Anterior cingulate cortex (tissue), 58 donors: ENCODE measurements around the gene CNKSR2.
"Not testable (repeated sequence)": the region's sequence is repeated elsewhere in the genome, so short reads cannot be mapped to it uniquely, and the experiment has no call there.

Experiments used
- DNase-seq, 58 donors: peaks; one replicate each; lab custom pipeline; 2025; lab: John Stamatoyannopoulos, UW

Gene CNKSR2

GRCh38 chrX:21437036-21437435 lies 62.8 kb downstream of the CNKSR2 start:
- DNase-seq, result no peak

- no peak for DNase-seq
Measured at GRCh38 chrX:21438792-21439191, 64.6 kb downstream of the CNKSR2 start.

GRCh38 chrX:21440911-21441310 lies 66.7 kb downstream of the CNKSR2 start:
- DNase-seq, result no peak

- no peak for DNase-seq
Measured at GRCh38 chrX:21457718-21458117, 83.5 kb downstream of the CNKSR2 start.

GRCh38 chrX:21469071-21469470 lies 94.9 kb downstream of the CNKSR2 start:
- DNase-seq, result no peak

GRCh38 chrX:21476909-21477308 lies 102.7 kb downstream of the CNKSR2 start:
- no peak for DNase-seq

- DNase-seq, result peak in 3 of 58 donors; percentile 0 to 4 (median 2)
Measured at GRCh38 chrX:21479695-21480270, 105.6 kb downstream of the CNKSR2 start.

GRCh38 chrX:21481761-21482160 lies 107.5 kb downstream of the CNKSR2 start:
- DNase-seq, result no peak

GRCh38 chrX:21484051-21484450 lies 109.8 kb downstream of the CNKSR2 start:
- DNase-seq, result not testable (repeated sequence)

GRCh38 chrX:21487832-21488231 lies 113.6 kb downstream of the CNKSR2 start:
- DNase-seq, result no peak

GRCh38 chrX:21490341-21490740 lies 116.1 kb downstream of the CNKSR2 start:
- DNase-seq, result no peak

- no peak for DNase-seq
Measured at GRCh38 chrX:21493226-21493830, 119.1 kb downstream of the CNKSR2 start.

GRCh38 chrX:21503593-21503992 lies 129.4 kb downstream of the CNKSR2 start:
- no peak for DNase-seq

- no peak for DNase-seq
Measured at GRCh38 chrX:21509912-21510311, 135.7 kb downstream of the CNKSR2 start.

GRCh38 chrX:21524008-21524407 lies 149.8 kb downstream of the CNKSR2 start:
- DNase-seq, result no peak

GRCh38 chrX:21528076-21528475 lies 153.9 kb downstream of the CNKSR2 start:
- DNase-seq, result no peak

GRCh38 chrX:21529771-21530170 lies 155.6 kb downstream of the CNKSR2 start:
- no peak for DNase-seq

GRCh38 chrX:21544642-21545041 lies 170.4 kb downstream of the CNKSR2 start:
- not testable (repeated sequence) for DNase-seq

GRCh38 chrX:21559417-21559816 lies 185.2 kb downstream of the CNKSR2 start:
- no peak for DNase-seq

GRCh38 chrX:21565025-21565424 lies 190.8 kb downstream of the CNKSR2 start:
- no peak for DNase-seq

GRCh38 chrX:21574793-21575192 lies 200.6 kb downstream of the CNKSR2 start:
- no peak for DNase-seq

- no peak for DNase-seq
Measured at GRCh38 chrX:21581479-21581878, 207.3 kb downstream of the CNKSR2 start.

GRCh38 chrX:21586001-21586400 lies 211.8 kb downstream of the CNKSR2 start:
- DNase-seq, result no peak
